Astrocyte (in vitro differentiated cells and primary cell): ENCODE data around the gene RAD51B. TPM values are rescaled to one million over a fixed set of nuclear protein-coding genes. Genes with fewer than 3 reads are reported as not detected.

Source experiments
- DNase-seq: peaks from one replicate; pipeline ENCODE4 v3.0.0-alpha.2; 2010; ENCODE audit warnings: low read depth
- FAIRE-seq: peaks from 2 replicates; lab custom pipeline; 2011; peaks lifted over from hg19 to GRCh38; lab: Jason Lieb, UNC
- H2AFZ ChIP-seq: 2 replicates; pipeline ENCODE4 v1.6.0; 2012; ENCODE audit warnings: low read depth, low read length, inconsistent platforms
- H3K27ac ChIP-seq: 2 replicates; pipeline ENCODE4 v1.5.1; 2011; ENCODE audit warnings: low read depth, low read length, inconsistent platforms
- H3K27me3 ChIP-seq: 2 replicates; pipeline ENCODE4 v1.6.0; 2011; ENCODE audit warnings: low read length, inconsistent platforms; ENCODE audit not compliant: insufficient read depth
- H3K36me3 ChIP-seq: 2 replicates; pipeline ENCODE4 v1.5.1; 2011; ENCODE audit warnings: low read length, inconsistent platforms; ENCODE audit not compliant: insufficient read depth
- H3K4me1 ChIP-seq: 2 replicates; pipeline ENCODE4 v1.5.1; 2011; ENCODE audit warnings: low read length, inconsistent platforms; ENCODE audit not compliant: insufficient read depth
- H3K4me2 ChIP-seq: 2 replicates; pipeline ENCODE4 v1.6.0; 2012; ENCODE audit warnings: low read length, inconsistent platforms
- H3K4me3 ChIP-seq: 2 replicates; pipeline ENCODE4 v1.5.1; 2011; ENCODE audit warnings: low read depth, mild to moderate bottlenecking, low read length, inconsistent platforms; ENCODE audit not compliant: insufficient read depth
- H3K79me2 ChIP-seq: 2 replicates; pipeline ENCODE4 v1.6.0; 2012; ENCODE audit warnings: mild to moderate bottlenecking, low read length, inconsistent platforms; ENCODE audit not compliant: insufficient read depth
- H3K9ac ChIP-seq: 2 replicates; pipeline ENCODE4 v1.6.0; 2012; ENCODE audit warnings: mild to moderate bottlenecking, low read length, inconsistent platforms
- H3K9me3 ChIP-seq: 2 replicates; pipeline ENCODE4 v1.5.1; 2012; ENCODE audit warnings: low read depth, mild to moderate bottlenecking, low read length, inconsistent platforms; ENCODE audit not compliant: insufficient read depth
- H4K20me1 ChIP-seq: 2 replicates; pipeline ENCODE4 v1.6.0; 2012; ENCODE audit warnings: low read length, inconsistent platforms; ENCODE audit not compliant: insufficient read depth
- H3K27ac Mint-ChIP-seq: one replicate; pipeline ENCODE4 v1.8.0; 2021; ENCODE audit warnings: mild to moderate bottlenecking, mixed read lengths; ENCODE audit not compliant: unreplicated experiment
- H3K27me3 Mint-ChIP-seq: one replicate; pipeline ENCODE4 v1.8.0; 2021; ENCODE audit warnings: low read depth, mixed read lengths; ENCODE audit not compliant: unreplicated experiment
- H3K36me3 Mint-ChIP-seq: one replicate; pipeline ENCODE4 v1.8.0; 2021; ENCODE audit warnings: low read depth, mixed read lengths; ENCODE audit not compliant: unreplicated experiment
- H3K4me1 Mint-ChIP-seq: one replicate; pipeline ENCODE4 v1.8.0; 2021; ENCODE audit warnings: low read depth, mixed read lengths; ENCODE audit not compliant: unreplicated experiment
- H3K4me3 Mint-ChIP-seq: one replicate; pipeline ENCODE4 v1.8.0; 2021; ENCODE audit warnings: mild to moderate bottlenecking, moderate library complexity, mixed read lengths; ENCODE audit not compliant: unreplicated experiment
- H3K9me3 Mint-ChIP-seq: one replicate; pipeline ENCODE4 v1.8.0; 2021; ENCODE audit warnings: mild to moderate bottlenecking, mixed read lengths; ENCODE audit not compliant: unreplicated experiment
- CTCF ChIP-seq: IDR thresholded peaks from 2 replicates; pipeline ENCODE4 v1.5.1; 2011; ENCODE audit warnings: low read depth, mild to moderate bottlenecking, inconsistent platforms, low read length, moderate library complexity; ENCODE audit not compliant: insufficient read depth
- EZH2 ChIP-seq: IDR thresholded peaks from 2 replicates; pipeline ENCODE4 v1.6.1; 2012; ENCODE audit warnings: mild to moderate bottlenecking, low read length, inconsistent platforms; ENCODE audit not compliant: insufficient read depth
- total RNA-seq: library from RNA; stranded (reverse); gene quantifications from 2 replicates; pipeline ENCODE4 v1.2.1, GENCODE V29; 2021

Gene RAD51B
- total RNA-seq, 1 donor from 2014 or later, result 10.8 TPM

- Mint-ChIP-seq H3K27me3 (peaks cover 34% of the 10 kb centered on the region), H3K27ac (no peak overlapping the region), H3K9me3 (peaks cover 4% of the 10 kb centered on the region), H3K4me1 (peaks cover 2% of the 10 kb centered on the region), H3K36me3 (no peaks in the 10 kb centered on the region), H3K4me3 (no peak overlapping the region)
- no peaks in the 10 kb centered on the region for H3K27me3 ChIP-seq
- H2AFZ ChIP-seq, result no peak overlapping the region
- H3K4me1 ChIP-seq, result no peaks in the 10 kb centered on the region
- no peak overlapping the region for H3K9ac ChIP-seq
- TF ChIP-seq CTCF (no peak), EZH2 (no peak)
- no peak overlapping the region for H3K27ac ChIP-seq
- H4K20me1 ChIP-seq, result no peaks in the 10 kb centered on the region
- FAIRE-seq, result no peak
- DNase-seq, result no peak
- H3K4me2 ChIP-seq, result no peak overlapping the region
- no peak overlapping the region for H3K4me3 ChIP-seq
- H3K9me3 ChIP-seq, result no peaks in the 10 kb centered on the region
- no peaks in the 10 kb centered on the region for H3K79me2 ChIP-seq
- no peaks in the 10 kb centered on the region for H3K36me3 ChIP-seq
Observed at GRCh38 chr14:68748691-68749090, 929.1 kb downstream of the RAD51B start.

GRCh38 chr14:68749487-68750475 lies 930.2 kb downstream of the RAD51B start:
- FAIRE-seq (no peak), DNase-seq (peak; percentile 30)
- Mint-ChIP-seq H3K27me3 (peaks cover 37% of the 10 kb centered on the region), H3K36me3 (no peaks in the 10 kb centered on the region), H3K4me1 (peaks cover 2% of the 10 kb centered on the region), H3K27ac (no peak overlapping the region), H3K4me3 (no peak overlapping the region), H3K9me3 (peaks cover 4% of the 10 kb centered on the region)
- no peaks in the 10 kb centered on the region for H3K79me2 ChIP-seq
- no peaks in the 10 kb centered on the region for H3K4me1 ChIP-seq
- H3K9ac ChIP-seq, result no peak overlapping the region
- no peak overlapping the region for H3K4me3 ChIP-seq
- H3K4me2 ChIP-seq, result no peak overlapping the region
- no peak for TF ChIP-seq EZH2
- no peak for TF ChIP-seq CTCF
- no peak overlapping the region for H2AFZ ChIP-seq
- no peaks in the 10 kb centered on the region for H3K27me3 ChIP-seq
- H4K20me1 ChIP-seq, result no peaks in the 10 kb centered on the region
- no peaks in the 10 kb centered on the region for H3K9me3 ChIP-seq
- H3K27ac ChIP-seq, result no peak overlapping the region
- H3K36me3 ChIP-seq, result no peaks in the 10 kb centered on the region
